Measurements from ENCODE around the gene MAST4. TPM values are rescaled to one million over a fixed set of nuclear protein-coding genes. Genes with fewer than 3 reads are reported as not detected.

Gene MAST4
- total and polyA plus RNA-seq, 2 of the 13 experiments (the other 11 are each of a cell fraction or from before 2014, with no cell fraction given): 3.4 to 3.7 TPM

GRCh38 chr5:66956439-66956838 is 360.2 kb downstream of the MAST4 start:
- H2AFZ ChIP-seq (ENCODE audit: low read length): no peak overlapping the region
- no peaks in the 10 kb centered on the region for H3K36me3 ChIP-seq (replicated peaks in 1 of 2; ENCODE audit: control insufficient read depth in 1 of 2, insufficient read depth in 2 of 2, low read length in 2 of 2)
- no peaks in the 10 kb centered on the region for H3K79me2 ChIP-seq (ENCODE audit: insufficient read depth, low read length)
- no peak overlapping the region for H3K27ac ChIP-seq (ENCODE audit: extremely low read length, insufficient read depth, low read length)
- no peak for DNase-seq (ENCODE audit: low spot score)
- TF ChIP-seq PREB (CRISPR knock-in tag; IDR thresholded peaks at IDR 0.05): no peak
- TF ChIP-seq ZNF343 (CRISPR knock-in tag; IDR thresholded peaks at IDR 0.05): no peak
- peak; percentile 52 for TF ChIP-seq ATF7 (IDR thresholded peaks at IDR 0.05)
- no peak for TF ChIP-seq ATF7 (CRISPR knock-in tag; IDR thresholded peaks at IDR 0.05)
- no peak for TF ChIP-seq TMF1 (CRISPR knock-in tag; IDR thresholded peaks at IDR 0.05; ENCODE audit: low read depth)
- peak; percentile 49 for TF ChIP-seq CREB1 (IDR thresholded peaks at IDR 0.05)
- TF ChIP-seq CREB1 (CRISPR knock-in tag; IDR thresholded peaks at IDR 0.05): no peak
- TF ChIP-seq IKZF5 (CRISPR knock-in tag; IDR thresholded peaks at IDR 0.05): no peak
- no peak overlapping the region for H3K9ac ChIP-seq (ENCODE audit: insufficient read depth, low read depth, low read length)
- H4K20me1 ChIP-seq (ENCODE audit: insufficient read depth, low read length): no peaks in the 10 kb centered on the region
- FAIRE-seq: no peak
- WGBS (ENCODE audit: low lambda C conversion rate): 67% methylated on average over 4 of the region's 4 CpGs
- in situ Hi-C loops (cut with HindIII; ENCODE audit: extremely low pct_ligation_motif_present, low pct_unique_long_range_greater_than_20kb): no loop called here
- H3K4me1 ChIP-seq (ENCODE audit: insufficient read depth, low read length): peaks cover 25% of the 10 kb centered on the region
- H3K4me3 ChIP-seq (replicated peaks in 1 of 3; ENCODE audit: insufficient read depth in 1 of 3, low read depth in 2 of 3, low read length in 3 of 3): no peak overlapping the region
- H3K9me3 ChIP-seq (ENCODE audit: low read length): no peaks in the 10 kb centered on the region
- ChIA-PET CTCF (ENCODE audit: low intra/inter-chr PET ratio, low total read pairs) (no interaction called here), POLR2A (no interaction called here)
- intact Hi-C loops (cut with micrococcal nuclease; ENCODE audit: unreplicated experiment): no loop called here
- H3K4me2 ChIP-seq (ENCODE audit: low read depth, low read length): no peak overlapping the region
- BruUV-seq (replicated peaks): no TSS peak
- ATAC-seq: no peak
- H3K27me3 ChIP-seq (ENCODE audit: control insufficient read depth in 1 of 2, insufficient read depth in 2 of 2, low read length in 2 of 2): peaks cover 0 to 4% of the 10 kb centered on the region in 2 experiments; a peak in 2 of 5 replicates

Measured in HepG2 (cell line).